WTC11 (cell line): ENCODE data around the gene SCO2.
"Not testable (repeated sequence)": the region's sequence is repeated elsewhere in the genome, so short reads cannot be mapped to it uniquely, and the experiment has no call there.

ENCODE experiments used
- CTCF ChIP-seq: fragments of 200-600 bp; IDR thresholded peaks from 2 replicates; pipeline ENCODE4 v1.8.0; 2022; ENCODE audit warnings: antibody characterized with exemption
- FOXP1 ChIP-seq: sonication (generic); formaldehyde crosslinking; IDR thresholded peaks from 2 replicates; pipeline ENCODE4 v1.8.0; 2022; ENCODE audit warnings: missing genetic modification reagents, mild to moderate bottlenecking, moderate library complexity, borderline replicate concordance
- TEAD4 ChIP-seq: sonication (generic); formaldehyde crosslinking; IDR thresholded peaks from 2 replicates; pipeline ENCODE4 v1.8.0; 2022; ENCODE audit warnings: mild to moderate bottlenecking, missing genetic modification reagents
- TF ChIP-seq, protein P1 (sequence below): sonication (generic); formaldehyde crosslinking; IDR thresholded peaks from 2 replicates; pipeline ENCODE4 v1.8.0; 2023; ENCODE audit warnings: mild to moderate bottlenecking, missing genetic modification reagents
- TF ChIP-seq, protein P2 (sequence below): sonication (generic); formaldehyde crosslinking; IDR thresholded peaks from 2 replicates; pipeline ENCODE4 v1.8.0; 2022; ENCODE audit warnings: mild to moderate bottlenecking, missing genetic modification reagents

- TF ChIP-seq, protein P1, sequence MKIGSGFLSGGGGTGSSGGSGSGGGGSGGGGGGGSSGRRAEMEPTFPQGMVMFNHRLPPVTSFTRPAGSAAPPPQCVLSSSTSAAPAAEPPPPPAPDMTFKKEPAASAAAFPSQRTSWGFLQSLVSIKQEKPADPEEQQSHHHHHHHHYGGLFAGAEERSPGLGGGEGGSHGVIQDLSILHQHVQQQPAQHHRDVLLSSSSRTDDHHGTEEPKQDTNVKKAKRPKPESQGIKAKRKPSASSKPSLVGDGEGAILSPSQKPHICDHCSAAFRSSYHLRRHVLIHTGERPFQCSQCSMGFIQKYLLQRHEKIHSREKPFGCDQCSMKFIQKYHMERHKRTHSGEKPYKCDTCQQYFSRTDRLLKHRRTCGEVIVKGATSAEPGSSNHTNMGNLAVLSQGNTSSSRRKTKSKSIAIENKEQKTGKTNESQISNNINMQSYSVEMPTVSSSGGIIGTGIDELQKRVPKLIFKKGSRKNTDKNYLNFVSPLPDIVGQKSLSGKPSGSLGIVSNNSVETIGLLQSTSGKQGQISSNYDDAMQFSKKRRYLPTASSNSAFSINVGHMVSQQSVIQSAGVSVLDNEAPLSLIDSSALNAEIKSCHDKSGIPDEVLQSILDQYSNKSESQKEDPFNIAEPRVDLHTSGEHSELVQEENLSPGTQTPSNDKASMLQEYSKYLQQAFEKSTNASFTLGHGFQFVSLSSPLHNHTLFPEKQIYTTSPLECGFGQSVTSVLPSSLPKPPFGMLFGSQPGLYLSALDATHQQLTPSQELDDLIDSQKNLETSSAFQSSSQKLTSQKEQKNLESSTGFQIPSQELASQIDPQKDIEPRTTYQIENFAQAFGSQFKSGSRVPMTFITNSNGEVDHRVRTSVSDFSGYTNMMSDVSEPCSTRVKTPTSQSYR: not testable (repeated sequence)
- TF ChIP-seq FOXP1; TEAD4 (CRISPR knock-in tag); CTCF: not testable (repeated sequence)
- TF ChIP-seq, protein P2, sequence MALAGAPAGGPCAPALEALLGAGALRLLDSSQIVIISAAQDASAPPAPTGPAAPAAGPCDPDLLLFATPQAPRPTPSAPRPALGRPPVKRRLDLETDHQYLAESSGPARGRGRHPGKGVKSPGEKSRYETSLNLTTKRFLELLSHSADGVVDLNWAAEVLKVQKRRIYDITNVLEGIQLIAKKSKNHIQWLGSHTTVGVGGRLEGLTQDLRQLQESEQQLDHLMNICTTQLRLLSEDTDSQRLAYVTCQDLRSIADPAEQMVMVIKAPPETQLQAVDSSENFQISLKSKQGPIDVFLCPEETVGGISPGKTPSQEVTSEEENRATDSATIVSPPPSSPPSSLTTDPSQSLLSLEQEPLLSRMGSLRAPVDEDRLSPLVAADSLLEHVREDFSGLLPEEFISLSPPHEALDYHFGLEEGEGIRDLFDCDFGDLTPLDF (CRISPR knock-in tag): not testable (repeated sequence)
Observed at GRCh38 chr22:50520184-50520583, 5.2 kb downstream of the SCO2 start.
